SU-DHL-6 (cell line): ENCODE data around the gene OR10H4.

Experiments used
- H2AFZ ChIP-seq: fragments of 200-600 bp; sonication (generic); 2 replicates; pipeline ENCODE4 v1.6.1; 2014; ENCODE audit warnings: low read depth, mild to moderate bottlenecking, moderate library complexity, mixed read lengths, antibody characterized with exemption, low read length; ENCODE audit not compliant: severe bottlenecking
- H3F3A ChIP-seq: fragments of 200-600 bp; shearing (Covaris generic); 2 replicates; pipeline ENCODE4 v1.6.0; 2016; ENCODE audit warnings: antibody characterized with exemption, mild to moderate bottlenecking; ENCODE audit not compliant: insufficient read depth
- H3K27ac ChIP-seq: fragments of 200-600 bp; sonication (generic); 2 replicates; pipeline ENCODE4 v1.5.1; 2016; ENCODE audit warnings: low read depth, mild to moderate bottlenecking, low read length, moderate library complexity, mixed read lengths
- H3K27me3 ChIP-seq: fragments of 200-600 bp; sonication (generic), shearing (Covaris generic); 2 replicates; pipeline ENCODE4 v1.6.0; 2014; ENCODE audit warnings: mild to moderate bottlenecking, low read length
- H3K36me3 ChIP-seq: fragments of 200-600 bp; sonication (generic); 2 replicates; pipeline ENCODE4 v1.6.1; 2014; ENCODE audit warnings: mild to moderate bottlenecking, low read length, mixed read lengths
- H3K4me2 ChIP-seq: fragments of 300-600, 200-600 bp; shearing (Covaris generic), sonication (generic); 2 replicates; pipeline ENCODE4 v1.6.0; 2014; ENCODE audit warnings: low read length, low read depth, mild to moderate bottlenecking; ENCODE audit not compliant: poor library complexity, severe bottlenecking
- H3K4me3 ChIP-seq: fragments of 200-600 bp; sonication (generic); 2 replicates; pipeline ENCODE4 v1.5.1; 2014; ENCODE audit warnings: antibody characterized with exemption, low read length, mild to moderate bottlenecking, mixed read lengths; ENCODE audit not compliant: insufficient read depth, poor library complexity, severe bottlenecking
- H3K79me2 ChIP-seq: fragments of 200-600 bp; sonication (generic); 2 replicates; pipeline ENCODE4 v1.6.1; 2014; ENCODE audit warnings: mild to moderate bottlenecking, low read length, moderate library complexity; ENCODE audit not compliant: insufficient read depth
- H3K9ac ChIP-seq: fragments of 200-600 bp; sonication (generic); 2 replicates; pipeline ENCODE4 v1.7.0; 2014; ENCODE audit warnings: mild to moderate bottlenecking, low read length
- H3K9me2 ChIP-seq: fragments of 200-600 bp; sonication (generic); replicated peaks from 2 replicates; pipeline ENCODE4 v1.6.1; 2014; ENCODE audit warnings: low read length; ENCODE audit not compliant: insufficient read depth
- H3K9me3 ChIP-seq: fragments of 200-600 bp; sonication (generic); 2 replicates; pipeline ENCODE4 v1.6.1; 2014; ENCODE audit warnings: low read length, mixed read lengths; ENCODE audit not compliant: insufficient read depth
- H4K20me1 ChIP-seq: fragments of 200-600 bp; sonication (generic); 2 replicates; pipeline ENCODE4 v1.6.1; 2014; ENCODE audit warnings: low read depth, mild to moderate bottlenecking, antibody characterized with exemption, low read length, moderate library complexity, mixed read lengths
- CTCF ChIP-seq: fragments of 200-600 bp; sonication (generic); IDR thresholded peaks from one replicate; pipeline ENCODE4 v1.5.1; 2017; ENCODE audit warnings: antibody characterized with exemption, mild to moderate bottlenecking, low read length, moderate library complexity; ENCODE audit not compliant: insufficient read depth, poor library complexity, severe bottlenecking
- EZH2phosphoT487 ChIP-seq: fragments of 200-600 bp; sonication (generic), shearing (Covaris generic); conservative IDR thresholded peaks from 2 replicates; pipeline ENCODE4 v1.6.1; 2018; ENCODE audit warnings: mild to moderate bottlenecking, antibody characterized with exemption, low read length, moderate library complexity, mixed read lengths

The OR10H4 gene

DNA sequence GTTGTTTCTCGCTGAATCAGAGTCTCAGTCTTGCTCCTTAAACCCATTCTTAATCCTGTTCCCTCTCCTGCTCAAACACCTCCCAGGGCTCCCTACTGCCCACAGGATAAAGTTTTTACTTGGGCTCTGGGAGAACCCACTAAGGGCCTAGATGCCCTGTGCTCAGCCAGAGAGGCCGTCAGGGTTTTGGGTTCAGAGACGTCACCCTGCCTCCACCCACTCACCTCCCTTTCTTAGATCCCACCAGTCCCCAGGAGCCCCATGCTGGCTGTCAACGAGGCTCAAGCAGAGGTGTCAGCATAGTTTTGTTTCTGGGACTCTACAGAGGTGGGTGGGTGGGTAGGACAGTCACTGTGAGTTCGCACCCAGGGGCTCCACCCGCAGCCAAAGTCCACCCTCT, 35.4 kb upstream of the OR10H4 start:
- Histone ChIP-seq H3K36me3 (no peaks in the 10 kb centered on the region), H3K27ac (no peak overlapping the region), H3K27me3 (no peaks in the 10 kb centered on the region), H3K9me2 (no peaks in the 10 kb centered on the region), H3K9me3 (peaks cover 4% of the 10 kb centered on the region; the same call in 1 of the 2 replicates), H2AFZ (no peak overlapping the region), H4K20me1 (no peaks in the 10 kb centered on the region), H3K4me3 (no peak overlapping the region), H3K79me2 (no peaks in the 10 kb centered on the region), H3F3A (no peaks in the 10 kb centered on the region), H3K9ac (no peak overlapping the region), H3K4me2 (no peak overlapping the region)
- TF ChIP-seq CTCF (no peak), EZH2phosphoT487 (no peak)

- Histone ChIP-seq H3K9me3 (peaks cover 4% of the 10 kb centered on the region; the same call in 1 of the 2 replicates), H4K20me1 (no peaks in the 10 kb centered on the region), H3K27me3 (no peaks in the 10 kb centered on the region)
Measured at GRCh38 chr19:15913830-15914229, 35.0 kb upstream of the OR10H4 start.

GRCh38 chr19:15915109-15915508, 33.7 kb upstream of the OR10H4 start:
- no peak overlapping the region for H3K9ac ChIP-seq
- no peaks in the 10 kb centered on the region for H3K79me2 ChIP-seq
- no peak overlapping the region for H3K4me3 ChIP-seq
- H3K27me3 ChIP-seq: no peaks in the 10 kb centered on the region
- TF ChIP-seq CTCF (no peak), EZH2phosphoT487 (no peak)
- no peaks in the 10 kb centered on the region for H4K20me1 ChIP-seq
- H3K4me2 ChIP-seq: no peak overlapping the region
- H3K27ac ChIP-seq: no peak overlapping the region
- no peaks in the 10 kb centered on the region for H3F3A ChIP-seq
- peaks cover 4% of the 10 kb centered on the region; the same call in 1 of the 2 replicates for H3K9me3 ChIP-seq
- no peaks in the 10 kb centered on the region for H3K36me3 ChIP-seq
- no peaks in the 10 kb centered on the region for H3K9me2 ChIP-seq
- no peak overlapping the region for H2AFZ ChIP-seq

More at GRCh38 chr19:15913830-15914229, 35.0 kb upstream of the OR10H4 start:
- no peak overlapping the region for H2AFZ ChIP-seq
- no peak overlapping the region for H3K4me3 ChIP-seq
- no peaks in the 10 kb centered on the region for H3K9me2 ChIP-seq
- H3K4me2 ChIP-seq: no peak overlapping the region
- no peaks in the 10 kb centered on the region for H3F3A ChIP-seq
- no peaks in the 10 kb centered on the region for H3K79me2 ChIP-seq
- TF ChIP-seq EZH2phosphoT487: no peak
- no peak for TF ChIP-seq CTCF
- H3K9ac ChIP-seq: no peak overlapping the region
- no peak overlapping the region for H3K27ac ChIP-seq
- no peaks in the 10 kb centered on the region for H3K36me3 ChIP-seq
